Stimulated activated CD4-positive, alpha-beta T cell treated with anti-CD3 and anti-CD28 coated beads, Interleukin-12 subunit alpha, Interleukin-12 subunit beta, amount 100 ng/mL, for 48 hours (primary cell): Measurements from ENCODE around the gene SUFU.

Experiments
- DNase-seq, 3 donors: peaks; one replicate each; pipeline ENCODE4 v3.0.0-alpha.2; 2020; ENCODE audit warnings: low read depth in 2 of 3, low spot score in 1 of 3

The SUFU gene

DNA sequence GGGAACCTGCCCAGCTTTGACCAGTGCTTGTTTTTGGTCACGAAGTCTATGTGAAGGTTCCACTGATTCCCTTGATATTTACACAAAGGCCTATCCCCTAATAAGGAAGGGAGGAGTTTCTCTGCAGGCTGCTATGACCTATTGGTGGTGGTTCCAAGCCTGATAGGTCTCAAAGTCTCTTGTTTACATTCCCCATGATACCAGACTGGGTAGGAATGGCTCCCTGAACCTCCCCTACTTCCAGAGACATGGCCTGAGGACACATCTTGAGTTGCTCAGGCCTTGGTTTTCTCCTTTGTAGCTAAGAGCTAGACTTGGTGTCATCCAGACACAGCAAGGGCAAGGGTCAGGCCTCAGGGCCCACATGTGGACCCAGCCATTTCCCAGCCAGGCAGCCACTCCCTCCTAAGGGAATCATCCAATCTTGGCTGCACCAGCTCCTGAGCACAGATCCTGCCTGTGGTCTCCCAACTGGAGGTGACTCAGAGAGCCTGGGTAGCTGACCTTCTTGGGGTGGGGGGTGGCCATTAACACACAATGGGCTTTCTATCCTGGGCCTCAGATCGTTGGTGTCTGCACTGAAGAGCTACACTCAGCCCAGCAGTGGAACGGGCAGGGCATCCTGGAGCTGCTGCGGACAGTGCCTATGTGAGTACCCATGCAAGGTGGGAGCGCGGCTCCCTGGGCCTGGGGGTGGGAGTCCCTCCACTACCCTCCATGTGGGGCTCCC is 89.5 kb downstream of the SUFU start:
- DNase-seq, result no peak

DNA sequence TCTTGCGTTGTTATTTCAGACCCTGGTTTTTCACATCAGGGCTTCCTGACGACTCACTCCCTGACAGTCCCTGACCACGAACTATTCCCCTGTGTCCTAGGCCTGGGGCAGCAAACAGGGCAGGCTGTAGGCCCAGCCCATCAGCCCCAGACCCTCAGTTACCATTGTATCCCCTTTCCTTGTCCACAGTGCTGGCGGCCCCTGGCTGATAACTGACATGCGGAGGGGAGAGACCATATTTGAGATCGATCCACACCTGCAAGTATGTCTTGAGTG is 90.0 kb downstream of the SUFU start:
- no peak for DNase-seq

DNA sequence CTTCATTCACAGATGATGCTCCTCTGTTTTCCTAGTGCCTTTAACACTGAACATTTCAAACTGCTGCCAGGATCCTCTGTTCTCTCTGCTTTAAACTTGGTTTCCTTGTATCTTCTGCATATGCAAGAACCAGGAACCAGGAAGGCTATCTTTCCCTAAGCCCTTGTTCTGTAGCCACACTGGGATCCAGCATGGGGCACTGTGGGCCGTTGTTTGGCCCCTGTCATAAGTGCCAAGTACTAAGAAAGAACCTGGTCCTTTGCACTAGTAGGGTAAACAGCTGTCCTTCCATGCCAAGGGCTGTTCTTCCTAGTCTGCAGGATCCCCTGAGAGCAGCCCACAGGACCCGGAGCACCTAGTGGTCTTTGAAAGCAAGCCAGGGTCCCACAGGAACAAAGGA is 91.5 kb downstream of the SUFU start:
- no peak for DNase-seq

DNA sequence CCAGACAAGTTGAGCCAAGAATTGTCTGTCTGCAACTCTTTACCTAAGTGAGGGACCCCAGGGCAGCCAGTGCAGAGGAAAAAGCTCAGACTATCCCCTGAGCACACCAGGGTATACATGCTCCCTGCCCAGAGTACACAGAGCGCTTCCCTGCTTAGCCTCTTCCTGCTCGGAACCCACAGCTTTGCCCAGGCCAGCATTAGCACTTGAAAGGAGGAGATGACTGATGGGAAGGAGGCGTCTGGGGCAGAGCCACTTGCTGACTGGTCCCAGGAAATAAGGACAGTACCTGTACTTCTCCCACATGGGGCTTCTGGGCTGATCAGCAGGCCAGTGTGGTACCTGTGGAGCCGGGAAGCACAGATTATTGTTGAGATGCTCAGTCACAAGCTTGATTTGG is 92.1 kb downstream of the SUFU start:
- DNase-seq, result no peak

DNA sequence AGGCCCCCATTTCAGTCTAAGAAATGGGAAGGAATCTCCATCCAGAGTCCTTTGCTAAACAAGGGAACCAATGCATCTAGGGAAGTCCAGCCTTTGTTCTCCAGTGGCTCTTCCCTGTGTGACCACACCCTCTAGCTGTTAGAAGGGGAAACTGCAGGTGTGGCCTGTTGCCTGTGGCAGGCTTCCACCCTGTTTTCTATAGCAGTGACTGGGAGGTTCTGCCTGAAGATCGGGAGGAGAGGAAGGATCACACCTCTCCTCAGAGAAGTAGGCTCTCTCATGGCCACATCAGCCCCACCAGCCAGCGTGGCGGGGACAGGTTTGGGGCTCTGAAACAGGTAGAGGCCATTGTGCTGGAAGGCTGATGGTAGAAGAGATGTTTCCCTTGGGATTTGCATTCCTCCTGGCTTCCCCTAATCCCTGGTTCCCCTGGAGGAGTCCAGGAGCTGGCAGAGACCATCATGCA is 92.8 kb downstream of the SUFU start:
- DNase-seq, result peak in 1 of 3 donors; percentile 37

DNA sequence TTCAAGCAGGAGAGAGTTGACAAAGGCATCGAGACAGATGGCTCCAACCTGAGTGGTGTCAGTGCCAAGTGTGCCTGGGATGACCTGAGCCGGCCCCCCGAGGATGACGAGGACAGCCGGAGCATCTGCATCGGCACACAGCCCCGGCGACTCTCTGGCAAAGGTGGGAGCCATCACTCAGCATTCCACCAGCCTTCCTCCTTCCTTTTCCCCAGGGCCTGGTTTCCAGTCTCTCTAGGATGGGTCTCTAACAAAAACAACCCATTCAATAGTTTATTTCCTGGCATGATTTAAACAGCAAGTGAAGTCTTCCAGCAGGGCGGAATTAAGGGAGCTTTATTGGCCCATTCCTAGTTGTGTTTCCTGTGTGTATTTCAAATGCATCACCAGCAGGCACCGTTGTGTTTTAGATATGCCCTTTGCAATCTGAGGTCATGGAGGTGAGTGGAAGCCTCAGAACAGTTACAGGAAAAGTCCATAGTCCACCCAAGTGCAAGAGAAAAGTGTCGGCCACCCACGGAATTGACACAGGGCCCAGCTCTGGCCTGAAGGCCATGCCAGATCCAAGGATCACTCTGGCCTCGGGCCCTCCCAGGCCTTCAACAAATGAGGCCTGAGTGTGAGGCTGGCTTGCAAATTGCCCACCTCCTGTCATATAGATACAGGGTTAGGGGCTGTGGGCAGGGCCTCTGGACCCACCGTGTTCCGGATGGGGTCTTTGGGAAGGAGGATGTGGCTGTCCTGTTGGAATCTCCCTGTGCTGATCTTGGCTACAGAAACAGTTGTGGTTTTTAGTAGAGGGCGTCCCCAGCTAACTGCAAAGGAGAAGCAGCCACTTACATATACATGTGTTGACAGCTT is 93.6 kb downstream of the SUFU start:
- no peak for DNase-seq

DNA sequence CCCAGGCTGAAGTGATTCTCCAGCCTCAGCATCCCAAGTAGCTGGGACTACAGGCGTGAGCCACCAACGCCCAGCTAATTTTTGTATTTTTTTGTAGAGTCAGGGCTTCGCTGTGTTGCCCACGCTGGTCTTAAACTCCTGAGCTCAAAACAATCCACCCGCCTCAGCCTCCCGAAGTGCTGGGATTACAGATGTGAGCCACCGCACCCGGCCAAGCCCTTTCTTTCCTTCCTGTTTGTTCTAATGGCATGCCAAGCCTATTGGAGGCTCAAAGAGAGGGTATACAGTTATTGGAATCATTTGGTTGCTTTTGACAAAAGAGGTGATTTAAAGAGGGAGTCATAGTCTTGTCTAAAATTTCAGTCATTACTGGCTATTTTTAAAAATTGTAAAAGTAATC is 94.5 kb downstream of the SUFU start:
- DNase-seq, result no peak

DNA sequence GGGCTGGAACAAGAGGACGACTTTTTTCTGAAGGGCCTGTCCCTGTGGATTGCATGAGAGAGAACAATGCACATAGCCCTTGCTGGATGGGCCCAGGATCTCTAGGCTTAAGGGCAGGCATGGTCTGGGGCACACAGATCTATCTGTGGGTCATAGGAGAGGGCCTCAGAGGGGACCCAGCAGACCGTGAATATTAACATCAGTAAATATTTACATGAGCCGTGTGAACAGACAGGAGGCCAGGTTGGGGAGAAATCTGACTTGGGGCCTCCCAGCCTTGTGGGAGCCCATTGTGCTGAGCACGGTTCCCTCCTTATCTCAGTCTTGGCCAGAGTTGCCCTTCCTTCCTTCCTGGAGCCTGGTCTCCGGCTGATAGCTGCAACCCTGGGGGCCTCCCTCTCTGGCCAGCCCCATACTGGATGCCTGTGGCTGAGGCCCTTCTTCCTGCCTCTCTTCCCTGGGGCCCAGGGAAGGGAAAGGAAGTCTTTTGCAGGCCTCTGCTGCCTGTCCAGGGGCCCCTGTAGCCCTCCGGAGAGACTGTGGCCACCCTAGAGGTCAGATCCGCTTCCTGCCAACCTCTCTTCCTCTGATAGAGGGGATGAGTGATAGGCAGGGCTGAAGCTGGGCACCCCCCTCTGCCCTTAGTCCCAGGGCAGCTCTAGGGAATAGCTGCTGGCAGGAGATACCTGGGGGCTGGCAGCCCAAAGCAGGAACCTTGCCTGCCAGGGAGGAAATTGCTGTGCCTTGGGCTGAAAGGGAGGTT is 96.0 kb downstream of the SUFU start:
- no peak for DNase-seq

DNA sequence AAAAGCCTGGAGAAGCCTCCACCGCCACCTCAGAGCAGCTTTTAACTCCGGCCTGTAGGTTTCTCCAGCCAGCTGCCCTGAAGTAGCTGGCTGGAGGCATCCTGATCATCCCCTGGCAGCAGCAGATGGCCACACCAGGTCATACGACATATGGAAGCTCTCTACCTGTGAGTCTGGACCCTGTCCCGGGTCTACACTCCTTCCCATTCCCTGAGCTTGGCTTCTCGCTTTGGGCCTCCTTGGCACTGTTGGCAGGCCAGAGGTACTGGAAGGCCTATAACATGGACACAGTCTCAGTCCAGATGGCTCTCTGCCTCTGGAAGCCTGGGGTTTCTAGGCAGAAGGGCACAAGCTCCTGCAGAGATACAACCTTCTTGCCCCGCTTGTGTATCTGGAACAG is 97.0 kb downstream of the SUFU start:
- DNase-seq, result no peak

DNA sequence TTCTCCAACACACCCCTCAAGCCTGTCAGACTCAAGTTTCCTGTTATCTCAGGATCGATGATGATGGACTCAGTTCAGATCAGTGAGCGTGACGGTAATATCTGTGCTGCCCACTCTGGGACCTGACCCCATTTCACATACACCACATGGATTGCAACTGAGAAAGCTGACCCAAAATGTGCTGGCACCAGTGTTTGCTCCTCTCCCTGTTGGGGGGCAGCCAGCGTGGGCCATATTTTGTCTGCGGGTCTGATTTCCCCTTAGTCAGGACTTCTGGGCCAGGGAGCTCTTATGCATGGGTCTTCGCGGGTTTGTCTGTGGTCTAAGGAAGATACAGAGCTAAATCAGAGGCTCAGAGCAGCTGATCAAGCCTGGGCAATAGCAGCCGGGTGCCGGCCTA is 97.9 kb downstream of the SUFU start:
- DNase-seq, result no peak

DNA sequence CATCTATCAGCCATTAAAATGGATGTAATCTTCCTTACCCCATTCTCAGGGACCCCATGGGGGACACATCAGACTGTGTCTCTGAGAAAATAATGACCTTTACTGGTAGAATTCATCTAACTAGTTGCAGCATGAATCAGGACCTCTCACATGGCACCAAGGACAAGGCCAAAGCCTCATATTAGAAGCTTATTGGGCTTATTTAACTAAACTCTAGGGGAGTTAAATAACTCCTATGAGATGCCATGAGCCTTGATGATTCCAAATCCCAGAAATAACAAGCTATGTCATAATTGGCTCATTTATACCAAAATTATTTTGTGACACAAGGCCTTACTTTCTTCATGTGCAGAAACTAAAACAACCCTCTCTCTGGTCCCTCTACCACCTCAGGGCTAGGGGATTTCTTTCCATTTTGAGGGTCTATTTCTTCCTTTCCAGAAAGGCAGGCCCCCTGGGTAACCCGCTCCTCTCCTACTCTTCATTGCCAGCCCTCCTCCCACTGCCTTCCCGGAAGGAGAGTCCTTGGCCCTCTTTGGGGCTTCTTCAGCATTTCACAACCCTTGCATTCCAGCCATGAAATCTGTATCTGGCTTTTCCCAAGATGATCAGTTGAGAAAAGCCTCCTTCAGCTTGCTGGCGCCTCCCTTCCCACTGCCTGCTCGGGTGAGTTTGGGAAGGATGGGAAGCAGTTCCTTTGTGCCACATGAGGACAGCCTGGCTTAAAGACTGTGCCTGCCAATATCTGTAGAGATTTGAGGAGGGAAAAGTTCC is 98.7 kb downstream of the SUFU start:
- no peak for DNase-seq

DNA sequence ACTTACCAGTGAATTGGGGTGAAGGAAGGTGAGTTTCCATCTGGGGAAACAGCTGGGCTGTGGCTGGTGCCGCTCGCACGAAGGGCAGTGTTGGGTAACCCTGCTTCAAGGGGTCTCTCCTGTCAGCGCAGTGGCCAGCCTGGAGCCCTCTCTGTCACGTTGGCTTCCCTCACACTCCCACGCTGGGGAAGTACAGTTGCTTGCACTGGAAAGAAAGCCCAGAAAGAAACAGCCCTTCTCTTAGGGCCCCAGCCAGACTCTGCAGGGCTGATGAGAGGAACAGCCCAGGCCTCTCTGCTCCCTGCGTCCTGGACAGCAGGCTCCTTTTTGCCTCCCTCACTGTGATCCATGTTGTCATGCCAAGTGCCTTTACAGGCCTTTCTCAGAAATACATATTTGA is 100.2 kb downstream of the SUFU start:
- no peak for DNase-seq

DNA sequence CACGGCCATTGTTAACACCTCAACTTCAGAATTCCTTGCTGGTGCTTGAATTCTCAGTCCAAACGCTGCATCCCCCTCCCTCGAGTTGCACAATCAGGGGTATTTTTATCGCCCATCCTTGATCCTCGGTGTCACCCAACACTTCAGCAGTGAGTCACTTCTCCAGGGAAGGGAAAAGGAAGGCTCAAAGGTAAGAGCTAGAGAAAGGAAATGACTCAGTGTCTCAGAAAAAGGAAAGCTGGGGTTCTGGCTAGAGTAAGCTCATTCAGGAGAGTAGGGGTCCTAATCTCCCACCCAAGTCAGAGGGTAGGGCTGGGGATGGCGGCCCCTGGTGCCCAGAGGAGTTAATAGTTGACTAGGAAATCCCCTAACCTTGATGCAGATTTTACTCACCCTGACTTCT is 100.7 kb downstream of the SUFU start:
- no peak for DNase-seq

DNA sequence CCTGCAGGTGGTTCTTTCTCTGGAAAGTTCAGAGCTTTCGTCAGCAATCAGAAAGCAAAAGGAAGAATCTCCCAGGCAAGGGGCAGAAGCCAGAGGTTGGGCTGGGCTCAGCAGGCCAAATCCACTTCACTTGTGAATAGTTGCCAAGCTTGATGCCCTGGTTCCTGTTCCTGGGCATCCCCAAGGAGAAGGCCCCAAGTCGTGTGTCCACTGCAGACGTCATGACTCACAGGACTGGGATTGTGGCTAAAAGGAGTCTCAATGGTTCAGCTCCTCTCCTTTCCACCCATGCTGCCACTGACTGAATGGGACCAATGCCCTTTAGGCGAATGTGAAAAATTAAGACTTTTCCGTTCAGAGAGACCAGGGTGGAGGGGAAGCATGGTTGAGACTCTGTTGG is 101.9 kb downstream of the SUFU start:
- no peak for DNase-seq

DNA sequence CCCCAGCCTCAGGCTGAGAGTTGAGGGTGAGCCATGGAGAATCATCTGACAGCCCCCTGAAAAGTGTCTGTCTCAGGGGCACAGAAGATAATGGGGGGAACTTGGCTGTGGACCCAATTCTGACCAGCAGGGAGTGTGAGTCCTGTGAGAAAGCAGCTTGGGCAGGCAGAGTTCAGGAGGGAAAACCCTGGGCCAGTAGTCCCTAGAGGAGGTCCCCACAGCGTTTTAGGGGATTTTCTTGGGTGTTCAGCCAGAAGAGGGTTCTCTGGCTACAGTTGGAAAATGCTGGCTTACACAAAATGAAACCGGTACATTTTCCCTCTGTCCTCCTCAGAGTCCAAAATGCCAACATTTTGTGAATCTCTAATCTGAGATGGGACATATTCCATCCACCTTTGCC is 104.7 kb downstream of the SUFU start:
- no peak for DNase-seq

DNA sequence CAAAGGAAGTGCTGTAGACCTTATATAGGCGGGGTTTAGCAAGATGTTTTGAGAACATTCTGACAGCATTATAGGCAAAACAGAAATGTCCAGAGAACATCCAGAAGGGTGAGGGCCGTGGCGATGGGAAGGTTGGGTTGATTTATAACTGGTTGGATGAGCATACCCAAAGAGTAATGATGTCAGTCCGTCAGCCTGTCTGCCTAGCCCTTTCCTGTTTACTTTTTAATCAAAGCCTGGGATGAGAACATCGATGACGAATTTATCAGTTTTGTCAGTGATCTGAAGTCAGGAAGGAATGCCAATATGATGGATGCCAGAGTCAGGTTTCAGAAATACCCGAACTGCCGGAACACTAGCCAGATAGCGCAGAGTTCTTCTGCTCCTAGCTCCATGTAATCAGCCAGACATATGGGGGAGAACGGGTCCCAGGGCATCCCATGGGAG is 106.7 kb downstream of the SUFU start:
- DNase-seq, result no peak

DNA sequence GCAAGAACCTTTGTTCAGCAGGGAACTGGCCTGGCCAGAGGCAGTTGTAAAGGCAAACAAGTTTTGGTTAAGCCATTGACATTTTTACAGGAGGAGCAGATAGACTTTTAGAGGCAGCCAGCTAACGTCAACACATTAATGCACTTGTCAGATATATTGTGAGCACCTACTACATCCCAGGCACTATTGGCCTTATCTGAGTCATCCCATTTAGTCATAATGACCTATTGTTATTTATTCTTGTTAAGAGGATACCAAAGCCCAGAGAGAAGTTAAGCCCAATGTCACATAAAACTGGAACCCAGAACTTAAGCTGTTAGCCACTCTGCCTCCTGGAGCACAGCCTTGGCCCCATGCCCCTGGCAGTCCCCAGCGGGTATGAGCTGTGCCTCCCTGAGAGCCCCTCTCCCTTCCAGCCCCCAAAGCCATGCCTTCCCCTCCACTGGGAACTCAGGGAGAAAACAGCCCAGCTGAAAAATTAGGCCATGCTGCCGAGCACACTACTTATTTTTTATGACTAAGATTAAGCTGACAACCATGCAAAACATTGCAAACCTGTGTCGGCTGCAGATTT is 107.8 kb downstream of the SUFU start:
- DNase-seq, result no peak

DNA sequence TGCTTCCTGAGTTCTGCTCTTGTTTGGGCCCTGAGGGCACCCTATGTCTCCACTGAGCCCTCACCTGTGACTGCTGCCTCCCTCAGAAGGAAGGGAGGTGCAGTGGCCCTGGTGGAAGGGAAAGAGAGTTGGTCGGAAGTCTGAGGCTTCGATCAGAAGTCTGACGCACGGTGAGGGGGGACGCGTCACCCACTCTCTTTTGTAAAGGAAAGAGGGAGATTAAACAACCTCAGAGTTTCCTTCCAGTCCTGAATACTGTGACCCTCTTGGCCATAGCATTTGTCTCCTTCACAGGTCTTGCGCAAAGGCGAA is 109.1 kb downstream of the SUFU start:
- peak; percentile 19 to 30 (median 21) for DNase-seq

DNA sequence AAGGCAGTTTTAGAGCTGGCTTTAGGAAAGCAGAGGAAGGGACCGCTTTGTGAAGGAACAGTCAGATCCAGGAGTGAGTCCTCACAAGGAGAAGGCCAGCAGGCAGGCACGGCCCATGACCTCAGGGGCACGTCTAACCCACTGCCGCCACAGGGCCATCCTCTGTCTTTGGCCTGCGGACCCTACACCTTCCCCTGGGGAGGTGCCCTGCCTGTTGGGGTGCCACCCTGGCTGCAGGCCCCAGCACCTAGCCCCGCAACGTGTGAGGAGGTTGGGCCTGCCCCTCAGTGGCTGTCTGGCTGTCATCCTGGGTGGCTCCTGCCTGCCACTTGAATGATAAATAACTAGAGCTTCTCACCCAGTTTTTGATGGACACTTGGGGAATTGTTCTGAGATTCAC is 109.5 kb downstream of the SUFU start:
- no peak for DNase-seq

DNA sequence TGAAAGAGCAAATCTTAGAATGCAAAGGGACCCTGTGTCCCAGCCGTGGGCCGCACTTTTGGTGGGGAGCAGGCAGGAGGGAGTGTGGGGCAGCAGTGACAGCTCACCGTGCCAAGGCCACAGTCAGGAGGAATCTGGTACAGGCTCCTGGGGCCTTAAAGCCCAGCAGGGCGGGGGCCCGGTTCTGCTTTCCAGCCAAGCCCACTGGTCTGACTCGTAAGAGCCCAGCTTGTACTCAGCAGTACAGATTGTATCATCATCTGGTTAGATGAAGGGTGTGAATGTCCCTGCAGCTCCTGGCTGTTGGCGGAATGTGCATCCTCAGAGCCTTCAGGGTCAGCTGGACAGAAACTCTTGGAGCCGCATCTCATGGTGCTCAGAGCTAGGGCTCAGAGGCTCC is 110.0 kb downstream of the SUFU start:
- DNase-seq, result no peak

DNA sequence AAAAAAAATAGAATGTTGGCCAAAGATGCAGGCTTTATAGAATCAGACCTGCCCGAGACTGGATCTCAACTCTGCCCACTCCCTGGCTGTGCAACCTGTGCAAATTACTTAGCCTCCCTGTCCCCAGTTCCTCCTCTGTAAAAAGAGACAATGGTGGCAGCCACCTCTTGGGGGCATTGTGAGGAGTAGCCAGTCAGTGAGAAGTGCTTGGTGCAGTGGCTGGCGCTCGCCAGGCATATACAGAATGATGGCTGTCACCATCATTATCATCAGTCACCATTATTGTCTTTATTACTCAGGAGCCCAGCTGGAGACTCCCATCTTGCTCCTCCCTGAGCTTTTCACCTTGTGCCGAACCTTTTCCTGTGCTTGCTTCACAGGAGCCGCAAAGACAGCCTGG is 111.1 kb downstream of the SUFU start:
- no peak for DNase-seq
